GM19324 (cell line): ENCODE measurements around the gene TTLL9.
A peak's percentile ranks its signal among the peaks of the same experiment; 100 is the strongest.

ENCODE experiments used
- ATAC-seq: cut with Tn5 transposase; IDR thresholded peaks from one replicate; pipeline ENCODE4 v1.9.1; 2021; ENCODE audit warnings: mild to moderate bottlenecking, moderate library complexity; ENCODE audit not compliant: unreplicated experiment, low FRiP score

TTLL9 gene

GRCh38 chr20:31936420-31936819, 66.0 kb downstream of the TTLL9 start:
- ATAC-seq = no peak

GRCh38 chr20:31937820-31938219, 67.4 kb downstream of the TTLL9 start:
- ATAC-seq = no peak

DNA sequence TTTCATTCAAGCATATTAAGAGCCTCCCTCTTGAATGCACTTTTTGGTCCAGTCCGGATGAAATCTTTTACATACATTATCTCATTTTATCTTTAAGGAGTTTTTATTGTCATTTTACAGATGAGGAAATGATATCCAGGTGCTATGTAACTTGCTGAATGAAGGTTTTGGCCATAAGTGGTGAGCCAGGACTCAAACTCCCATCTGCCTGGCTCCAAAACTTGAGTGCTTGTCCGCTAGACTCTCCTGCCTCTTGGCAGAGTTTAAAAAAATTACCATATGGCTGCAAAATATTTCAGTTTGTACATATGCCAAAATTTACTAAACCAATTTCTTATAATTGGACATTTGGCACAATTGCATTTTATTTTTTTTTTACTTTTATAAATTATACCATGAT, 69.2 kb downstream of the TTLL9 start:
- ATAC-seq = no peak

DNA sequence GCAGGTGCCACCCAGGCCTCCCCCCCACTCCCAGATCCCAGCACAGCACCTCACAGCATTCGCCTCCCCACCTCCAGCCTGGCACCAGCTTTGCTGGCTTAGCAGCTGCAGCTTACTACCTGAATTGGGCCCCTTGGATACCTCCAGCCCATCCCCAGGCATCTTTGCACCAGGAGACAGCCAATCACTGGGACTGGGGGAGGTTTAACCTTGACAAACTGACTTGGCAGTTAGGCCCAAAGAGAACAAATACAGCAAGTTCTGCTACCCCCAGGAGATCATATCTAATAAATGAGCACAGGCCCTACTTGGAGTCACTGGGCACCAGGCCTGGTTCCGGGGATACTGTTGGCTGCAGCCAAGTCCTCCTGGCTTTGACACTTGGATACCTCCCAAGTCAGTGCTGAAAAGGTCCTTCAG, 72.6 kb downstream of the TTLL9 start:
- no peak for ATAC-seq

GRCh38 chr20:31945319-31945718, 74.9 kb downstream of the TTLL9 start:
- ATAC-seq = no peak

- ATAC-seq = no peak
Observed at GRCh38 chr20:31945785-31946184, 75.4 kb downstream of the TTLL9 start.

GRCh38 chr20:31948008-31948407, 77.6 kb downstream of the TTLL9 start:
- no peak for ATAC-seq

DNA sequence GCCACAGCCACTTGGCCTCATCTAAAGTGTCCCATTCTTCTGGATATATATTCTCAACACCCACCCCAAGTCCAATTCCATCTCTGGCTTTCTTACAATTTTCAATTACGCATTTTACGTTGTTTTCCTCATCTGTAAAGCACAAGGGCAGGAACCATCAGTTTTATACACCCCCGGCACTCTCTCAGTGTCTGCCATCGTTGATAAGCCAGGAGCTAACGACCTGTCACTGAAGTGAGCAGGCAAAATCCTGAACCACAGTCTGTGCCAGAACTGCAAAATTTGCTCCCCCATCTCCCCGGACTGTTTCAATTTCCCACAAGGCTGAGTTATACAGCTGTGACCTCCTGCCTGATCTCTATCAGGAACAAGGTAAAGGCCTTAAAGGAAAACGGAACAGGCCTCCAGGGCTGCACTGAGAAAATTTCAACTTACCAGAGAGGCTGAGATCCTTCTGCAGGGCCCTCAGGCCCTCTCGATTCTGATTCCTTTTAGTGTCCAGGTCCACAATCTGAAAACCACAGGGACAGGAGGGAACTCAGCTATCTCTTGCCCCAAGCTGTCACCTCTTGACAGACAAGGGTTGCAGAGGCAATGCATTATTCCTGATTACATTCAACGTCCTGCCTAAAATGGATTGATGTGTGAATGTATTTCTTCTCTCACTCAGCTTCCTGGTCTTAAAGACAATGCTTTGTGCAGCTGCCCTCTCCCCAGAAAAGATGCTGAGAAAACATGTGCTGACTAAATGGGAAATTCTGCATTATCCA, 79.6 kb downstream of the TTLL9 start:
- no peak for ATAC-seq

- no peak for ATAC-seq
Observed at GRCh38 chr20:31951203-31951529, 80.7 kb downstream of the TTLL9 start.

- peak; percentile 94 for ATAC-seq
Observed at GRCh38 chr20:31951530-31952453, 81.4 kb downstream of the TTLL9 start, which contains the start of gene PDRG1. Gene PDRG1, minus strand, starts transcription at chr20:31952046. Its CDS starts 85 bp downstream, at chr20:31951961.

DNA sequence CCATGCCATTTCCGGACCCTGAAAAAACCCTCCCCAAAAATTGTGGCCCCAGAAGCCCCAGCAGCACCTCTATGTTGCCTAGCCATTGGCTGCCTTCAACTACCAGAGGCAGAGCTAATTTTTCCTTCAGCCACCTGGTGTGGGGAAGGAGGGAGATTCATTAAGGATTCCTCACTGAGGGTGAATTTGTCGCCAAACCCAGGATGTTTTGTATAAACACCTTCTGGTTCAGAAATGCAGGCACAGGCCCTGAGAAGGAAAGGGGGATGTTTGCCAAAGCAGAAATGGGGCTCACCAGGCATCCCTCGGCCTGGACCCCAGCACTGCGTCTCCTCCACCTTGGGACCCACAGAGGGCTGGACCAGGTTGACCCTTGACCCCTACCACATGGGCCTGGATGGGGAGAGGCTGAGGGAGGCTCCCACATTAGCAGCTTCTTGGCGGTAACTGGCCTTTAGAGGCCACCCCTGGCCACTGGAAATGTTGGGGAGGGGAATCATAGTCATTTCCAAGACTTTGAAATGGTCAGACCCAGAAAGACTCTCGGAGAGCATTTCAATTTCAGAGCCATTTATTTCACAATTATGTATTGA, 83.2 kb downstream of the TTLL9 start:
- ATAC-seq = no peak

- no peak for ATAC-seq
Observed at GRCh38 chr20:31954500-31954899, 84.1 kb downstream of the TTLL9 start.

DNA sequence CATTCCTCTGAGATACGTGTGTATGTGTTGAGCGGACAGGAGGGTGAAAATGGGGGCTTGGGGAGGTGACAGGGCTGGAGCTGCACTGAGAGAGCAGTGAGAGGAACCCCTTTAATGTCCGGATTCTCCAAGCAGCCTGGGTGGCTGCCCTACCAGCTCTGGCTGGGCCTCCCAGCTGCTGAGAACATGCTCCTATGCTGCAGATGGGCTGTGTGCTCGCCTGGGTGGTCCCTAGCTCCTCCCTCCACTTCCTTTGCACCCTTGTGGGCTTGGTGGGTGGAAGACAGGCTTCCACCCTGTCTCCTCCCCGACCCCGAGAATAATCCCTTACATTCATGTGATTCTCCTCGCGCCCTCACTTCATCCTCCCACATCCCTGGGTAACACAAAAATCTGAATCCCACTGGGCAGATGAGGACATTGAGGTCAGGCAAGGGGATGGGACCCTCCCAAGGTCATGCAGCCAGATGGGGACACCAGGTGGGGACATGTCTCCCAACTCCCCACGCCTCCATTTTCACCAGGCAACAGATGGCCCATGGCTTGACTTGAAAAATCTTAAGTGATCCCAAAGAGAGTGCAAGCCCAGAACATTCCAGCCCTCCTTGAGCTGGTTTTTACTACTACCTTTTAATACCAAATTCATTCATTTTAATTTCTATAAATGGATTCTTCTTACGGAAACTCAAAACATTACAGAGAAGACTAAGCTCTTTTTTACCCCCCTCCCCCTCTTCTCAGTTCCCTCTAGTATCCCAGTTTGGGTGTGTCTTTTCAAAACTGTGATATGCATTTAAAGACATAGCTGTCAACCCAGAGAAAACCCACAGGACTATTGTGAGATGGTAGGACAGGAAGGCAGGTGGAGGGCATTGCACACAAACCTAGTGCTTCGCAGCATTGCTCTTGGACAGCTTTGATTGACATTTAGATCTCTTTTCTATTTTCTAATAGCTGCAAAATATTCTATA, 86.4 kb downstream of the TTLL9 start:
- ATAC-seq = no peak

GRCh38 chr20:31962761-31963160, 92.3 kb downstream of the TTLL9 start:
- no peak for ATAC-seq

DNA sequence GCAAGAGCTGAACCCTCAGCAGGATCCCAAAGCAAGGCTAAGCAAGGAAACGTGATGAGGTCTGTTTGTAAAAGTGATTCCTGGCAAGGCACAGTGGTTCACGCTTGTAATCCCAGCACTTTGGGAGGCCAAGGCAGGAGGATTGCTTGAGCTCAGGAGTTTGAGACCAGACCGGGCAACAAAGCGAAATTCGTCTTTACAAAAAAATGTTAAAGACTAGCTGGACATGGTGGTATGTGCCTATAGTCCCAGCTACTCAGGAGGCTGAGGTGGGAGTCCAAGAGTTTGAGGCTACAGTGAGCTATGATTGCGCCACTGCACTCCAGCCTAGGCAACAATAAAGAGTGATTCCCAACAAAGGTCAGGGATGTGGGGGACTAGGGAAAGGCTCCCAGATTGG, 93.5 kb downstream of the TTLL9 start:
- no peak for ATAC-seq

GRCh38 chr20:31966991-31967655, 96.7 kb downstream of the TTLL9 start:
- ATAC-seq = no peak

- no peak for ATAC-seq
Observed at GRCh38 chr20:31967830-31968249, 97.4 kb downstream of the TTLL9 start, which contains the start of gene XKR7. Gene XKR7, plus strand, starts transcription at chr20:31968151. Its CDS starts 25 bp downstream, at chr20:31968176.

- ATAC-seq = no peak
Observed at GRCh38 chr20:31968291-31969126, 98.1 kb downstream of the TTLL9 start.

- no peak for ATAC-seq
Observed at GRCh38 chr20:31969991-31970390, 99.6 kb downstream of the TTLL9 start.
